ENCODE results near the gene CBLB. TPM values are rescaled to one million over a fixed set of nuclear protein-coding genes. Genes with fewer than 3 reads are reported as not detected.

Gene CBLB
- total and polyA plus RNA-seq, 9 of the 15 experiments (the other 6 are each of a cell fraction or from before 2014, with no cell fraction given): 1.8 to 8.1 (median 5.3) TPM

DNA sequence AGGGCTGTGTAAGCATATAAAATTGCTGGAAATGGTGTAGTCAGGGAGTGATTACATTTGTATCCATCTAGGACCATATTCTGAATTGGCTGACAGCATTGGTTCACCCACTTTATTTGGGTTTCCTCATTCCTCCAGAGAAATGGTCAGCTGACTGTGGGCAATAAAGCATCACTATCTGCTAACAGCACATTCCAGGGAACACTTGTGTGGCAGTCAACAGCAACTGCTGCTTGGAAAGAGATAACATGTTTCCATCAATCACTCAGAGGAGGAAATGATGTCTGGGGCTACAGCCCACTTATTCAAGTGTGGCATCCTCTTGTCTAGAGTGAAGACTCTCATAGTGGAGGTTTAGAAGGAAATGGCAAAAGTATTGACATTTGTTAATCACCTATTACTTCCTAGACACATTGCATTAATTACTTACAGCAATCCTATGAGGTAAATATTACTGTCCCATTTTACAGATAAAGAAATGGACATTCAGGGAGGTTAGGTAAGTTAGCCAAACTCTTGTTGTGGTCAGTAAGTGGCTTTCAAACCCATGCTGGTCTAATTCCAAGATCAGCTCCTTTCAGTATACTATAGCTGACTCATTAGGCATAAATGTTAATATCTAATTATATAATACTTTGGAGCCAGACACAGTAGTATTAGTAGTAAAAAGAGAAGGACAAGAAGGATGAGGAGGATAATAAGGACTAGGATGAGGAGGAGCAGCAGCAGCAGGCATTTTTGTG, 254.4 kb downstream of the CBLB start (continued):
- no peak for TF ChIP-seq CHCHD3 (CRISPR knock-in tag; IDR thresholded peaks at IDR 0.05)
- no peak for TF ChIP-seq ZBTB49 (CRISPR knock-in tag; IDR thresholded peaks at IDR 0.05; ENCODE audit: borderline replicate concordance)
- no peak for TF ChIP-seq E2F1 (CRISPR knock-in tag; IDR thresholded peaks at IDR 0.05)
- TF ChIP-seq LEF1 (IDR thresholded peaks at IDR 0.05): peak; percentile 81
- TF ChIP-seq HBP1 (CRISPR knock-in tag; IDR thresholded peaks at IDR 0.05): 0 out of 2 replicates have a peak, but pooled peaks have one; percentile 16
- peak; percentile 95 for TF ChIP-seq STAT5A (IDR thresholded peaks at IDR 0.05; ENCODE audit: borderline replicate concordance, low read length)
- TF ChIP-seq, protein P1, sequence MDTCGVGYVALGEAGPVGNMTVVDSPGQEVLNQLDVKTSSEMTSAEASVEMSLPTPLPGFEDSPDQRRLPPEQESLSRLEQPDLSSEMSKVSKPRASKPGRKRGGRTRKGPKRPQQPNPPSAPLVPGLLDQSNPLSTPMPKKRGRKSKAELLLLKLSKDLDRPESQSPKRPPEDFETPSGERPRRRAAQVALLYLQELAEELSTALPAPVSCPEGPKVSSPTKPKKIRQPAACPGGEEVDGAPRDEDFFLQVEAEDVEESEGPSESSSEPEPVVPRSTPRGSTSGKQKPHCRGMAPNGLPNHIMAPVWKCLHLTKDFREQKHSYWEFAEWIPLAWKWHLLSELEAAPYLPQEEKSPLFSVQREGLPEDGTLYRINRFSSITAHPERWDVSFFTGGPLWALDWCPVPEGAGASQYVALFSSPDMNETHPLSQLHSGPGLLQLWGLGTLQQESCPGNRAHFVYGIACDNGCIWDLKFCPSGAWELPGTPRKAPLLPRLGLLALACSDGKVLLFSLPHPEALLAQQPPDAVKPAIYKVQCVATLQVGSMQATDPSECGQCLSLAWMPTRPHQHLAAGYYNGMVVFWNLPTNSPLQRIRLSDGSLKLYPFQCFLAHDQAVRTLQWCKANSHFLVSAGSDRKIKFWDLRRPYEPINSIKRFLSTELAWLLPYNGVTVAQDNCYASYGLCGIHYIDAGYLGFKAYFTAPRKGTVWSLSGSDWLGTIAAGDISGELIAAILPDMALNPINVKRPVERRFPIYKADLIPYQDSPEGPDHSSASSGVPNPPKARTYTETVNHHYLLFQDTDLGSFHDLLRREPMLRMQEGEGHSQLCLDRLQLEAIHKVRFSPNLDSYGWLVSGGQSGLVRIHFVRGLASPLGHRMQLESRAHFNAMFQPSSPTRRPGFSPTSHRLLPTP (IDR thresholded peaks at IDR 0.05; ENCODE audit: borderline replicate concordance, extremely low read depth, insufficient read length): no peak
- TF ChIP-seq ZNF134 (CRISPR knock-in tag; conservative IDR thresholded peaks at IDR 0.05): no peak
- TF ChIP-seq ZNF766 (CRISPR knock-in tag; conservative IDR thresholded peaks at IDR 0.05): peak; percentile 83
- TF ChIP-seq, protein P2, sequence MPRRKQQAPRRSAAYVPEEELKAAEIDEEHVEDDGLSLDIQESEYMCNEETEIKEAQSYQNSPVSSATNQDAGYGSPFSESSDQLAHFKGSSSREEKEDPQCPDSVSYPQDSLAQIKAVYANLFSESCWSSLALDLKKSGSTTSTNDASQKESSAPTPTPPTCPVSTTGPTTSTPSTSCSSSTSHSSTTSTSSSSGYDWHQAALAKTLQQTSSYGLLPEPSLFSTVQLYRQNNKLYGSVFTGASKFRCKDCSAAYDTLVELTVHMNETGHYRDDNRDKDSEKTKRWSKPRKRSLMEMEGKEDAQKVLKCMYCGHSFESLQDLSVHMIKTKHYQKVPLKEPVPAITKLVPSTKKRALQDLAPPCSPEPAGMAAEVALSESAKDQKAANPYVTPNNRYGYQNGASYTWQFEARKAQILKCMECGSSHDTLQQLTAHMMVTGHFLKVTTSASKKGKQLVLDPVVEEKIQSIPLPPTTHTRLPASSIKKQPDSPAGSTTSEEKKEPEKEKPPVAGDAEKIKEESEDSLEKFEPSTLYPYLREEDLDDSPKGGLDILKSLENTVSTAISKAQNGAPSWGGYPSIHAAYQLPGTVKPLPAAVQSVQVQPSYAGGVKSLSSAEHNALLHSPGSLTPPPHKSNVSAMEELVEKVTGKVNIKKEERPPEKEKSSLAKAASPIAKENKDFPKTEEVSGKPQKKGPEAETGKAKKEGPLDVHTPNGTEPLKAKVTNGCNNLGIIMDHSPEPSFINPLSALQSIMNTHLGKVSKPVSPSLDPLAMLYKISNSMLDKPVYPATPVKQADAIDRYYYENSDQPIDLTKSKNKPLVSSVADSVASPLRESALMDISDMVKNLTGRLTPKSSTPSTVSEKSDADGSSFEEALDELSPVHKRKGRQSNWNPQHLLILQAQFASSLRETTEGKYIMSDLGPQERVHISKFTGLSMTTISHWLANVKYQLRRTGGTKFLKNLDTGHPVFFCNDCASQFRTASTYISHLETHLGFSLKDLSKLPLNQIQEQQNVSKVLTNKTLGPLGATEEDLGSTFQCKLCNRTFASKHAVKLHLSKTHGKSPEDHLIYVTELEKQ (CRISPR knock-in tag; IDR thresholded peaks at IDR 0.05): no peak
- TF ChIP-seq CXXC5 (CRISPR knock-in tag; IDR thresholded peaks at IDR 0.05): peak; percentile 42
- TF ChIP-seq IRF1 (CRISPR knock-in tag; IDR thresholded peaks at IDR 0.05; ENCODE audit: borderline replicate concordance): no peak
- TF ChIP-seq GABPB1 (CRISPR knock-in tag; IDR thresholded peaks at IDR 0.05): no peak

All from K562 (cell line).